ENCODE measurements around the gene DCTD.

DNA sequence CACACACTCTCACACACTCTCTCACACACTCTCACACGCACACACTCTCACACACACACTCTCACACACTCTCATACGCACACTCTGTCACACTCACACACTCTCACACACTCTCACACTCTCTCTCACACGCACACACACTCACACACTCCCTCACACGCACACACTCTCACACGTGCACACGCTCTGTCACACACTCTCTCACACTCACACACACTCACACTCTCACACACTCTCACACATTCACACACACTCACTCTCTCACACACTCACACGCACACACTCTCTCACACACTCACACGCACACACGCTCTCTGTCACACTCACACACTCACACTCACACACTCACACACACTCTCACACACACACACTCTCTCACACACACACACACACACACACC, 43.0 kb upstream of the DCTD start:
- no peak for TF ChIP-seq POLR2A (IDR thresholded peaks at IDR 0.05)
- TF ChIP-seq, protein P1, sequence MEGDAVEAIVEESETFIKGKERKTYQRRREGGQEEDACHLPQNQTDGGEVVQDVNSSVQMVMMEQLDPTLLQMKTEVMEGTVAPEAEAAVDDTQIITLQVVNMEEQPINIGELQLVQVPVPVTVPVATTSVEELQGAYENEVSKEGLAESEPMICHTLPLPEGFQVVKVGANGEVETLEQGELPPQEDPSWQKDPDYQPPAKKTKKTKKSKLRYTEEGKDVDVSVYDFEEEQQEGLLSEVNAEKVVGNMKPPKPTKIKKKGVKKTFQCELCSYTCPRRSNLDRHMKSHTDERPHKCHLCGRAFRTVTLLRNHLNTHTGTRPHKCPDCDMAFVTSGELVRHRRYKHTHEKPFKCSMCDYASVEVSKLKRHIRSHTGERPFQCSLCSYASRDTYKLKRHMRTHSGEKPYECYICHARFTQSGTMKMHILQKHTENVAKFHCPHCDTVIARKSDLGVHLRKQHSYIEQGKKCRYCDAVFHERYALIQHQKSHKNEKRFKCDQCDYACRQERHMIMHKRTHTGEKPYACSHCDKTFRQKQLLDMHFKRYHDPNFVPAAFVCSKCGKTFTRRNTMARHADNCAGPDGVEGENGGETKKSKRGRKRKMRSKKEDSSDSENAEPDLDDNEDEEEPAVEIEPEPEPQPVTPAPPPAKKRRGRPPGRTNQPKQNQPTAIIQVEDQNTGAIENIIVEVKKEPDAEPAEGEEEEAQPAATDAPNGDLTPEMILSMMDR (IDR thresholded peaks at IDR 0.05), result no peak

Measured in stomach (tissue), 4 donors.